ENCODE measurements around the gene TP53BP2.

DNA sequence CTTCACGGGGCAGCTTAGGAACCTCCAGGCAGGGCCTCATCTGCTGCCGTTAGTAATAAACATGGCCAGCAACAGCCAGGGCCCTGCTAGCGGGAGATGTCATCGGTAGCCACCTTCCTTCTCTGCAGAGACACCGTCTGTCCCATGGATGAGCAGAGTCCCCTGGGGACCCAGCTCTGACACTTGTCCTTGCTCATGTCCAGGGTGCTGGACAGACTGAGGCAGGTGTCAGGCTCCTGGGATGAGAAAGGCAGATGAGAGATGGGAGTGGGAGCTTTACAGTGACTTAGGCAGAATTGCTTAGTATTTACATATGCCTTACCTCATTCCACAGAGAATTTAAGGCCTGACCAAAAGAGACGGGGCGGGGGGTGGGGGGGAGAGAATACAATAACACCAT is 108.4 kb downstream of the TP53BP2 start:
- TF ChIP-seq, protein P1, sequence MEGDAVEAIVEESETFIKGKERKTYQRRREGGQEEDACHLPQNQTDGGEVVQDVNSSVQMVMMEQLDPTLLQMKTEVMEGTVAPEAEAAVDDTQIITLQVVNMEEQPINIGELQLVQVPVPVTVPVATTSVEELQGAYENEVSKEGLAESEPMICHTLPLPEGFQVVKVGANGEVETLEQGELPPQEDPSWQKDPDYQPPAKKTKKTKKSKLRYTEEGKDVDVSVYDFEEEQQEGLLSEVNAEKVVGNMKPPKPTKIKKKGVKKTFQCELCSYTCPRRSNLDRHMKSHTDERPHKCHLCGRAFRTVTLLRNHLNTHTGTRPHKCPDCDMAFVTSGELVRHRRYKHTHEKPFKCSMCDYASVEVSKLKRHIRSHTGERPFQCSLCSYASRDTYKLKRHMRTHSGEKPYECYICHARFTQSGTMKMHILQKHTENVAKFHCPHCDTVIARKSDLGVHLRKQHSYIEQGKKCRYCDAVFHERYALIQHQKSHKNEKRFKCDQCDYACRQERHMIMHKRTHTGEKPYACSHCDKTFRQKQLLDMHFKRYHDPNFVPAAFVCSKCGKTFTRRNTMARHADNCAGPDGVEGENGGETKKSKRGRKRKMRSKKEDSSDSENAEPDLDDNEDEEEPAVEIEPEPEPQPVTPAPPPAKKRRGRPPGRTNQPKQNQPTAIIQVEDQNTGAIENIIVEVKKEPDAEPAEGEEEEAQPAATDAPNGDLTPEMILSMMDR (IDR thresholded peaks at IDR 0.05; ENCODE audit: low read depth, low read length, missing input control): no peak
- TF ChIP-seq TAF1 (conservative IDR thresholded peaks at IDR 0.05) (no peak), EGR1 (IDR thresholded peaks at IDR 0.05; ENCODE audit: low read depth in 2 of 2) (no peak)

Data from liver (tissue), 3 donors.